Lower leg skin (tissue), 4 donors: ENCODE data around the gene KIF26B. TPM values are rescaled to one million over a fixed set of nuclear protein-coding genes. Genes with fewer than 3 reads are reported as not detected.
A peak's percentile ranks its signal among the peaks of the same experiment; 100 is the strongest.

Source experiments
- DNase-seq, 2 donors: peaks; one replicate each; pipeline ENCODE4 v3.0.0-alpha.2; 2019; ENCODE audit warnings: low spot score in 2 of 2
- H3K4me3 ChIP-seq: fragments of 200-600 bp; sonication (generic); 2 replicates; pipeline ENCODE4 v1.5.1; 2017; ENCODE audit warnings: mild to moderate bottlenecking, low read depth; ENCODE audit not compliant: poor library complexity, severe bottlenecking
- CTCF ChIP-seq, 3 donors: fragments of 450-650 bp; IDR thresholded peaks; one replicate each; pipeline ENCODE4 v1.5.1; 2016; ENCODE audit warnings: antibody characterized with exemption in 3 of 3, mild to moderate bottlenecking in 3 of 3, moderate library complexity in 2 of 3
- POLR2A ChIP-seq, 2 donors: fragments of 450-650 bp; IDR thresholded peaks; one replicate each; pipeline ENCODE4 v1.6.1; 2016 to 2017; ENCODE audit warnings: antibody characterized with exemption in 2 of 2, mild to moderate bottlenecking in 1 of 2, moderate library complexity in 1 of 2
- WGBS, 2 donors: methylation state at CpG; one replicate each; pipeline ENCODE4 v1.1.5; 2018; 5-methylcytosine and 5-hydroxymethylcytosine counted together
- intact Hi-C: fragments of 100-400 bp; cut with DNase I; formaldehyde crosslinking; loops from one replicate; pipeline ENCODE4 v1.15.0; 2023; ENCODE audit warnings: low total_unique reads
- total RNA-seq, 4 donors: library from RNA; depleted of rRNA; stranded (reverse); fragments of >200 nt; gene quantifications; one replicate each; pipeline ENCODE4 v1.1.0, GENCODE V29; 2016

Gene KIF26B
- total RNA-seq, 4 donors from 2014 or later, result 3.9 to 6.6 (median 5.7) TPM

DNA sequence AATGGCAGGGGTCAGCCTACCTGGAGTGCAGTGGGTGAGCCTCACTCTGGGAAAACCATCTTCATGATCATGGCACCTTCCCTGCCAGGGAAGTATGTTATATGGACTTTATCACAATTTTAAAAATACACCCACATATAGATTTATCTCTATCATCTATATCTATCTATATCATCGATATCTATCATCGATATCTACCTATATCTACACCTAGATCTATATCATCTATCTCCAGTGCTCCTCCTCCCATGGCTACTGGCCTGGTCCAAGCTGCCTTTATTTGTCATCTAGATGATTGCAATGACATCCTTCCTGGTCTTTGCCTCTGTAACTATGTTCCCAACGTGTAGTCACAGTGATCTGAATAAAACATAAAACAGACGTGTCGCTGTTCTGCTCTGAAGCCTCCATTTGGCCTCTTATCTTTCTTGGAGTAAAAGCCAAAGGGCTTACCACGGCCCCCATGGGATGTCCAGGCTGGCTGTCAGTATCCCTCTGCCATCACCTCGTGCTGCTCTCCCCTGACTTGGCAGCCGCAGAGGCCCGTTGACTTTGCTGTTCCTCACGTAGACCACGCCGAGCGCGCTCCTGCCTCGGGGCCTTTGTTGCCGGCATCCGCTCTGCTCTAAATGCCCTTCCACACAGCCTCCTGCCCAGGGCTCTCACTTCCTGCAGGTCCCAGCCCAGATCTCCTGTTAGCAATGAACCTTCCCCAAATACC, 20.6 kb upstream of the KIF26B start:
- 83 to 84% methylated on average over 17 of the region's 17 CpGs for WGBS, 2 donors

DNA sequence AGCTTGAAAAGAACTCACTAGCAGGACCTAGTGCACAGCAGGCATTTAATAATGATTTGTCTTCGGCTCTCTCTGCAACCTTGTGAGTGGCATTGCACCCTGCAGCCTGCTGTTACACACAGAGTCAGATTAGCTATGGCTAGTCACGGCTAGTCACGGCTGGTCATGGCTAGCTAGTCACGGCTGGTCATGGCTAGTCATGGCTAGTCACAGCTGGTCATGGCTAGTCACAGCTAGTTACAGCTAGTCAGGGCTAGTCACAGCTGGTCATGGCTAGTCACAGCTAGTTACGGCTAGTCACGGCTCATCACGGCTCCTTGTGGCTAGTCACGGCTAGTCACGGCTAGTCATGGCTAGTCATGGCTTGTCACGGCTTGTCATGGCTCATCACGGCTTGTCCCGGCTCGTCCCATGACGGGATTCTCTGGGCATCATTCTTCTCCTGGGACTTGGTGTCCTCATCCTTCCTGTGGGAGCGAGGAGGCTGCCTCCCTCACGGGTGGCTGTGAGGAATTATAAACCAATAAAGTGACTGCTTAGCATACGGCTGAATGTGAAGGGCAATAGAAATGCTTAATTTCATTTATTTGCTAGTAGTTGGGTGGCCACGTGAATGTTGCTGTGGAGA, 12.5 kb upstream of the KIF26B start:
- peak in 1 of 2 donors; percentile 81 for DNase-seq
- TF ChIP-seq CTCF (IDR thresholded peaks at IDR 0.05), result no peak
- no peak for TF ChIP-seq POLR2A (IDR thresholded peaks at IDR 0.05)
- no peak overlapping the region for H3K4me3 ChIP-seq
- 89% methylated on average over 16 to 18 of the region's 18 CpGs for WGBS, 2 donors
- intact Hi-C loops, result no loop called here

More for the DNA sequence above, 20.6 kb upstream of the KIF26B start:
- DNase-seq, result no peak
- no peak overlapping the region for H3K4me3 ChIP-seq
- TF ChIP-seq CTCF (IDR thresholded peaks at IDR 0.05) (no peak), POLR2A (IDR thresholded peaks at IDR 0.05) (no peak)
- intact Hi-C loops, result no loop called here

DNA sequence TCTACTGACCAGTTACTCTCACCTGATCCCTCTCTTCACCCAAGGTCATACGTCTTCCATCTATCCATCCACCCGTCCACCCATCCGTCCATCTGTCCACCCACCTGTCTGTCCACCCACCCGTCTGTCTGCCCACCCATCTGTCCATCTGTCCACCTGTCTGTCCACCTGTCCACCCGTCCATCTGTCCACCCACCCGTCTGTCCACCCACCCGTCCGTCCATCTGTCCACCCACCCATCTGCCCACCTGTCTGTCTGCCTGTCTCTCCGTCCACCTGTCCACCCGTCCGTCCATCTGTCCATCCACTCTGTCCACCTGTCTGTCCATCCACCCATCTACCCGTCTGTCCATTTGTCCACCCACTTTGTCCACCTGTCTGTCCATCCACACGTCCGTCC, 11.8 kb upstream of the KIF26B start:
- intact Hi-C loops, result no loop called here
- DNase-seq, result peak in 1 of 2 donors; percentile 57

DNA sequence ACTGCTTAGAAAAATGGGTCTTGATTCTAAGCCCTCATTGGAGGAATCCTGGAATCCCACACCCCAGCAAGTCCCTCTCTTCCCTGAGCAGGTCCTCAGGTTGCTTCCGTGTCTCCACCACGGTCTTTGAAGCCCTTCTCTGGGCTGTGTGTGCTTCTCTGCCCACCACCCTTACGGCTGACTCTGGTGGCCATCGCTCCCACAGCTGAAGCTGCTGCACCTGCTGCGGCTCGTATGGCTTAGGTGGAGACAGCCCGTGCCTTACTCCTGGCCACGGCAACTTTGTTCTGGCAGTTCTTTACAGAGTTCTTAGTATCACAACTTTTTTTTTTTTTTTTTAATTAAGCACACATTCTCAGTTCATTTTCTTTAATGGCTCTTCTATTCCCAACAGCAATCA, 10.9 kb upstream of the KIF26B start:
- WGBS, 2 donors, result 70 to 72% methylated on average over 8 of the region's 8 CpGs
- TF ChIP-seq POLR2A (IDR thresholded peaks at IDR 0.05), result no peak
- TF ChIP-seq CTCF (IDR thresholded peaks at IDR 0.05), result no peak
- intact Hi-C loops, result no loop called here
- DNase-seq, result peak in 1 of 2 donors; percentile 48
- no peak overlapping the region for H3K4me3 ChIP-seq

More for the DNA sequence above, 11.8 kb upstream of the KIF26B start:
- WGBS, 2 donors, result 91 to 92% methylated on average over 14 of the region's 14 CpGs
- TF ChIP-seq CTCF (IDR thresholded peaks at IDR 0.05), result no peak
- TF ChIP-seq POLR2A (IDR thresholded peaks at IDR 0.05), result no peak
- no peak overlapping the region for H3K4me3 ChIP-seq

DNA sequence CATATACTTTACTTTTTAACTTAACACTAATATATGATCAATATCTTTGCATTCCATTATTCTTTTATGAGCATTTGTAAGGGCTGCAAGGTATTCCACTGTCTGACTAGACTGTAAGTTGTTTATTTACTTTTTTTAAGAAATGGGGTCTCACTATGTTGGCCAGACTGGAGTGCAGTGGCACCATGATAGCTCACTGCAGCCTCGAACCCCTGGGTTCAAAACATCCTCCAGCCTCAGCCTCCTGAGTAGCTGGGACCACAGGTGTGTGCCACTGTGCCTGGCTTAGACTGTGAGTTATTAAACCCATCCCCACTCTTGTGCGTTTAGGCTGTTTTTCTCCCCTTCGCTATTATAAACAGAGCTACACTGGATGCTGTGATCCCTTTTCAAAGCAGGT, 6.7 kb upstream of the KIF26B start:
- no peak for DNase-seq
- intact Hi-C loops, result no loop called here
- 68 to 83% methylated on average over 3 of the region's 3 CpGs for WGBS, 2 donors
- no peak overlapping the region for H3K4me3 ChIP-seq
- no peak for TF ChIP-seq POLR2A (IDR thresholded peaks at IDR 0.05)
- TF ChIP-seq CTCF (IDR thresholded peaks at IDR 0.05), result no peak
